WI38 (cell line): ENCODE data around the gene PRSS56.

ENCODE experiments used
- H3K4me3 ChIP-seq: 2 replicates; pipeline ENCODE4 v1.5.1; 2011; ENCODE audit warnings: low read depth, mild to moderate bottlenecking, control low read depth, low read length
- CTCF ChIP-seq: IDR thresholded peaks from 2 replicates; pipeline ENCODE4 v1.5.1; 2012; ENCODE audit warnings: low read depth, mild to moderate bottlenecking, control low read depth, low read length

PRSS56 gene

GRCh38 chr2:232479341-232480200 is 40.6 kb upstream of the PRSS56 start:
- no peak for TF ChIP-seq CTCF
- H3K4me3 ChIP-seq: no peak overlapping the region

GRCh38 chr2:232480201-232481190 is 39.7 kb upstream of the PRSS56 start:
- no peak overlapping the region for H3K4me3 ChIP-seq
- no peak for TF ChIP-seq CTCF

DNA sequence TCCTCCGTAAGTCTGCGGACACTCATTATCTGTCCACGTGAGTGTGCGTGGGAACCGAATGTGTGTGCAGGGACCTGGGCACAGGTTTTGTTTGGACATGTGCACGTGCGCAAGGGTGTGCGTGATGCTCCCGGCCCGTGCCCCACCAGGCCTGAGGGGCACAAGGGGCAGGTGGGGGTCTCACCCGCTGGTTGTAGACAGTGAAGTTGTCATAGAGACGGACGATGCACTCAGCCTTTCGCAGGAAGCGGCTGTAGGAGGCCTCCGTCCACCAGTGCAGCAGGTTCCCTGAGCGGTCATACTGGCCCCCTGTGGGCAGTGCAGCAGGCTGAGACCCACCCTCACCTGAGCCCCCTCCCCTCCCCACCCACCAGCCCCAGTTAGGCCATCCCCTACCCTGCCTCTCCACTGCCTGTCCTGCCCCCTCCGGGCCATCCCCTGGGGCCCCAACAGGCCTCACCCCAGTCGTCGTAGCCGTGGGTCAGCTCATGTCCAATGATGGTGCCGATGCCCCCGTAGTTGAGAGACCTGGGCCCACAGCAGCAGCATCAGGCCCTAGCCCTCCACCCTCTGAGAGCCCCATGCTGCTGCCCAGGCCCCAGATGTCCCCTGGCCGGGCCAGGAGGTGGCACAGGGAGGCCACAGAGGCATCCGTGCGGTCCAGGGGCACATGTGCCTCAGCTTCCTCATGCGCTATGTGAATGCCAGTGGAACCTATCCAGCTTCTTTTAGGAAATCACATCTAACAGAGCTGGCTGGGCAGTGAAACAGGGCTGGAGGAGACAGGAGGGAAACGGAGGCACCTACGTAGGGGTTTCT is 38.7 kb upstream of the PRSS56 start:
- H3K4me3 ChIP-seq: no peak overlapping the region
- TF ChIP-seq CTCF: no peak

GRCh38 chr2:232482301-232483238 is 37.6 kb upstream of the PRSS56 start:
- no peak overlapping the region for H3K4me3 ChIP-seq
- TF ChIP-seq CTCF: no peak

- H3K4me3 ChIP-seq: no peak overlapping the region
- TF ChIP-seq CTCF: no peak
Observed at GRCh38 chr2:232483311-232483922, 36.8 kb upstream of the PRSS56 start.
